Measurements from ENCODE around the gene TMIGD2.
A peak's percentile ranks its signal among the peaks of the same experiment; 100 is the strongest.

TMIGD2 gene

DNA sequence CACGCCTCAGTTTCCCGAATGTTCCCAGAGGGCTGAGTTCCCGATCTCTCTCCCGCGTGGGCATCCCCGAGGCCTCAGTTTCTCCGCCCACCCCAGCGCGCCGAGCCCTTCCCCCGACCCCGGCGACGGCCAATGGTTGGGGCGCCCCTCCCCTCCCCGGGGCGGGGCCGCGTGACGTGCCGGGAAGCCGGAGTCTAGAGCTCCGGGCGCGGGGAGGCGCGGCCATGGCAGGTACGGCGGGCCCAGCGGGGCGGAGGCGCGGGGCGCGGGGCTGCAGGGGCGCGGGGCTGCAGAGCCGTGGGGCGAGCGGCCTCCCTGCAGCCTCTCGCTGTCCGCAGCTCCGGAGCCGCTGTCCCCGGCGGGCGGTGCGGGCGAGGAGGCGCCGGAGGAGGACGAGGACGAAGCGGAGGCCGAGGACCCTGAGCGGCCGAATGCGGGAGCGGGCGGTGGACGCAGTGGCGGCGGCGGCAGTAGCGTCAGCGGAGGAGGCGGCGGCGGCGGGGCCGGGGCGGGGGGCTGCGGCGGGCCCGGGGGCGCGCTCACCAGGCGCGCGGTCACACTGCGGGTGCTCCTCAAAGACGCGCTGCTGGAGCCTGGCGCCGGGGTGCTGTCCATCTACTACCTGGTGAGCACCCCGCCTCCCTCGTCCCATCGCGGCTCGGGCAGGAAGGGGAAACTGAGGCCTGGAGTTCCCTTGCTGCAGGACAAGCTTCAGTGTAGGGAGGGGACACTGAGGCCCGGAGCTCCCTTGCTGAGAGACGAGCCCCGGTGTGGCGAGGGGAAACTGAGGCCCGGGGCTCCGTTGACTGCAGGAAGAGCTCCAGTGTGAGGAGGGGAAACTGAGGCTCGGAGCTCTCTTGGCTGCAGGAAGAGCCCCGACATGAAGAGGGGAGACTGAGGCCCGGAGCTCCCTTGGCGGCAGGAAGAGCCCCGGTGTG lies 41.5 kb upstream of the TMIGD2 start, which contains the start of gene MPND:
MPND (plus strand) TSS at position 193 of the 938 bp plus-strand sequence; CDS start at position 225, 32 bp downstream.
- DNase-seq (ENCODE audit: low read depth), result peak; percentile 43
- TF ChIP-seq, protein P1, sequence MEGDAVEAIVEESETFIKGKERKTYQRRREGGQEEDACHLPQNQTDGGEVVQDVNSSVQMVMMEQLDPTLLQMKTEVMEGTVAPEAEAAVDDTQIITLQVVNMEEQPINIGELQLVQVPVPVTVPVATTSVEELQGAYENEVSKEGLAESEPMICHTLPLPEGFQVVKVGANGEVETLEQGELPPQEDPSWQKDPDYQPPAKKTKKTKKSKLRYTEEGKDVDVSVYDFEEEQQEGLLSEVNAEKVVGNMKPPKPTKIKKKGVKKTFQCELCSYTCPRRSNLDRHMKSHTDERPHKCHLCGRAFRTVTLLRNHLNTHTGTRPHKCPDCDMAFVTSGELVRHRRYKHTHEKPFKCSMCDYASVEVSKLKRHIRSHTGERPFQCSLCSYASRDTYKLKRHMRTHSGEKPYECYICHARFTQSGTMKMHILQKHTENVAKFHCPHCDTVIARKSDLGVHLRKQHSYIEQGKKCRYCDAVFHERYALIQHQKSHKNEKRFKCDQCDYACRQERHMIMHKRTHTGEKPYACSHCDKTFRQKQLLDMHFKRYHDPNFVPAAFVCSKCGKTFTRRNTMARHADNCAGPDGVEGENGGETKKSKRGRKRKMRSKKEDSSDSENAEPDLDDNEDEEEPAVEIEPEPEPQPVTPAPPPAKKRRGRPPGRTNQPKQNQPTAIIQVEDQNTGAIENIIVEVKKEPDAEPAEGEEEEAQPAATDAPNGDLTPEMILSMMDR (conservative IDR thresholded peaks at IDR 0.05; ENCODE audit: low read depth, low read length), result no peak
- H3K4me3 ChIP-seq (ENCODE audit: low read length), result peak within 1 kb of the TSS; percentile 75

DNA sequence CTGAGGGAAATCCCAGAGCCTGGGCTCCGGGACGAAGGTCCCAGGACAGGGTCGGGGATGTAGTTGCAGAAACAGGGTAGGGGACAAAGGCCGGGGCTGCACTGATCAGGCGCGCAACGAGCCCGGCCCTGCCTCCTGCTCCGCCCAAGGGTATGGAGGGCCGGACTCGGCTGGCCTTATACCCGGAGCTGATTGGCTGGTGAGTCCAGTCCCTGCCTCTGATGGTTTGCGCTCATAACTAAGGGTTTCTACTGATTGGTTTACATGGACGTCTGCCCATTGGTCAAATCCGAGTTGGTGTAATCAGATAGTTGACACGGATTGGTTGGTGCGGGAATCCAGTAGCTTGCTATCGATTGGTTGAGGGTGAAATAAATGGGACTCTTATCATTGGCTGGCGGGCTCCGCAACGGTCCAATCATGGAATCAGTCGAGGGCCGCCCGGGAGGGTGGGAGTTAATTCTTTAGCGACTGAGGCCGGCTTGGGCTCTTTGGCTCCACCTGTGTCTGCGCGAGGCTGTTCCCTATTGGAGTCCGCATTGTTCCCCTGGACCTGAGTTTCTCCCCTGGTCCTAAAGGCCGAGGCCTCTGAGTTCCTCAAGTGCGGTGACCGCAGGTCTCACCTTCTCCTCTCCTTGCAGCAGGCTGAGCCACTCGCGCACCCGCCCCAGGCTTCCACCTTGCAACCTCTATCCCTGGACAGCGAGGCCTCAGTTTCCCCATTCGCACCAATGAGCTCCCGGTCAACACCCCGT lies 40.6 kb upstream of the TMIGD2 start:
- TF ChIP-seq, protein P1 (conservative IDR thresholded peaks at IDR 0.05; ENCODE audit: low read depth, low read length), result peak; percentile 37
- peak; percentile 100 for DNase-seq (ENCODE audit: low read depth)
- peak overlapping the region; percentile 75 for H3K4me3 ChIP-seq (ENCODE audit: low read length)

DNA sequence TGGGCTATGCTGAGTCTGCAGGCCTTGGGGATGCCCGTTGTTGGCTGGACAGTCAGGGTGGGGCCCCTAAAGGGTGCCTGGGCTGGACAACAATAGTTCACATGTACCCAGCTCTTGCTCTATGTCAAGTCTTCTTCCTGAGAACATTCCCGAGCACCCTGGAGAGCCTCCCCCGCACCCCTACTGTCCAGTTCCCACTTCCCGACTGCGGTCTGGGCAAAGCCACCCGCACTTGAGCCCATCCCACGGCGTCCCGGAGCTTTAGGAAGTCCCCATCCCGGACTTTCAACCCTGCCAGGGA lies 40.1 kb upstream of the TMIGD2 start:
- no peak for DNase-seq (ENCODE audit: low read depth)
- peak overlapping the region; percentile 75 for H3K4me3 ChIP-seq (ENCODE audit: low read length)
- TF ChIP-seq, protein P1 (conservative IDR thresholded peaks at IDR 0.05; ENCODE audit: low read depth, low read length), result no peak

DNA sequence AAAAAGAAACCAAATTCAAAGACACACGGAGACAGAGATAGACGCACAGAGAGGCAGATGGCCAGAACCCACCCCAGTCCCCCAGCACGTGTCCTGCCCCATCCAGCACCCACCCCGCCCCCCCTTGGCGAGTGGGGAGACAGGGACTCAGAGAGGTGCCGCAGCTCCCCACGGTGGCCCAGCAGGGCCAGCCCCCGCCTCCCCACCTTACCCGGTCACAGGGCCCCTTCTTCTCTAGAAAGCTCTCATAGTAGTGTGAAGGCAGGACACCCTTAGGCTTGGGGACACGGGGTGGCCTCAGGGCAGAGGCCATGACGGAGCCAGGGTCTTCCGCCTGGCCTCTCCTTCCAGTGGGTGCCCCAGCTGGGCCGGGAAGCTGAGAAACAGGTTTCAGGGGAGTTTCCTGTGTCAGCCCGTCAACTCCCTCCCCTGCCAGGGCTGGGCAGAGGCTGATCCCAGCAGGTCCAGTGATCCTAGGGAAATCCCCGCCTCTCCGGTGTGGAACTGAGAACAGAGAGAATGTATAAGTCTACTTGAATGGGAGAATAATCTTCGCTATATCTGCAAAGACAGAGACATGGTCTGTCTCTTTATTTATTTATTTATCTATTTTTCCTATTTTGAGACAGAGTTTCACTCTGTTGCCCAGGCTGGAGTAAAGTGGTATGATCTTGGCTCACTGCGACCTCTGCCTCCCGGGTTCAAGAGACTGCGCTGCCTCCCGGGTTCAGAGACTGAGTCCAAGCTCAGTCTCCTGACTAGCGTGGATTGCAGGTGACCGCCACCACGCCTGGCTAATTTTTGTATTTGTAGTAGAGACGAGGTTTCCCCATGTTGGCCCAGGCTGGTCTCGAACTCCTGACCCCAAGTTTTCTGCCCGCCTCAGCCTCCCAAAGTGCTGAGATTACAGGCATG lies 36.5 kb upstream of the TMIGD2 start, which contains the start of gene STAP2:
STAP2 (minus strand) TSS at position 387 of the 915 bp plus-strand sequence; CDS start at position 313, 74 bp downstream.
- DNase-seq (ENCODE audit: low read depth), result no peak
- peak within 1 kb of the TSS; percentile 47 for H3K4me3 ChIP-seq (ENCODE audit: low read length)
- TF ChIP-seq, protein P1 (conservative IDR thresholded peaks at IDR 0.05; ENCODE audit: low read depth, low read length), result no peak

DNA sequence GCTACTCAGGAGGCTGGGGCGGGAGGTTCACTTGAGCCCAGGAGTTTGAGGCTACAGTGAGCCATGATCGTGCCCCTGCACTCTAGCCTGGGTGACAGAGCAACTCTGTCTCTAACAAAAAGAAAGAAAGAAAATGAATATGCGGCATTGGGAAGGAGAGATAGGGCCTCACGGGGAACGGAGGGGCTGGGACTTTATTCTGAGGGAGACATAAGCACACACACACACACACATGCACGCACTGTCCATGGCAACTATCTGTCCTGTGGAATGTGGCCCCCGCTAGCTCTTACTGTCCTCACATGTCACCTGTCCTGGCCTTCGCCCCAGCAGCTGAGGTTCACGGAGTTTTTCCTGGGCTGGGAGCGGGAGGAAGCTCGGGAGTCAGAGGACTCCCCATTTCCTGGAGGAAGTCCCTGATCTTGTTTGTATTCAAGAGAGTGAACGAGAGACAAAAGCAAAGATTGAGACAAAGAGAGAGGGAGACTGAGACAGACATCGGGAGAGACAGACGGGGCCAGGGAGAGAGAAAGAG lies 35.8 kb upstream of the TMIGD2 start:
- H3K4me3 ChIP-seq (ENCODE audit: low read length), result peak overlapping the region; percentile 47
- no peak for DNase-seq (ENCODE audit: low read depth)
- TF ChIP-seq, protein P1 (conservative IDR thresholded peaks at IDR 0.05; ENCODE audit: low read depth, low read length), result no peak

DNA sequence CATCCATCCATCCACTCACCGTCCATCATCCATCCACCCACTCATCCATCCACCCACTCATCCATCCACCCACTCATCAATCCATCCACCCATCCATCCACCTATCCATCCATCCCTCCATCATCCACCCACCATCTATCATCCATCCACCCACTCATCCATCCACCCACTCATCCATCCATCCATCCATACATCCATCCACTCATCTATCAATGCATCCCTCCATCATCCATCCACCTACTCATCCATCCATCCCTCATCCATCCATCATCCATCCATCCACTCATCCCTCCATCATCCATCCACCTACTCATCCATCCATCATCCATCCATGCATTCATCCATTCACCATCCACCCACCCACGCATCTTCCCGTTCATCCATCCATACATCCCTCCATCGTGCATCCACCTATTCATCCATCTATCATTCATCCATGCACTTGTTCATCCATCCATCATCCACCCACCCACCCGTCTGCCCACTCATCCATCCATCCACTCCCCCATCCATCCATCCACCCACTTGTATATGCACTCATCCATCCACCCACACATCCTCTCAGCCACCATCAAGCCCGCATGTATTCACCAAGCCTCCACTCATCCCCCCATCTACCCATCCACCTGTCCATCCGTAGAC lies 32.9 kb upstream of the TMIGD2 start:
- TF ChIP-seq, protein P1 (conservative IDR thresholded peaks at IDR 0.05; ENCODE audit: low read depth, low read length), result no peak
- no peak for DNase-seq (ENCODE audit: low read depth)
- no peak overlapping the region for H3K4me3 ChIP-seq (ENCODE audit: low read length)

Data from retinal pigment epithelial cell (primary cell).